Inferior parietal cortex (tissue), 1 donor: Measurements from ENCODE around the gene SLC26A8.
"Not testable (repeated sequence)": the region's sequence is repeated elsewhere in the genome, so short reads cannot be mapped to it uniquely, and the experiment has no call there.

Source experiments
- DNase-seq: peaks from one replicate; pipeline ENCODE4 v3.0.0-alpha.2; 2016; ENCODE audit errors: extremely low spot score

The SLC26A8 gene

DNA sequence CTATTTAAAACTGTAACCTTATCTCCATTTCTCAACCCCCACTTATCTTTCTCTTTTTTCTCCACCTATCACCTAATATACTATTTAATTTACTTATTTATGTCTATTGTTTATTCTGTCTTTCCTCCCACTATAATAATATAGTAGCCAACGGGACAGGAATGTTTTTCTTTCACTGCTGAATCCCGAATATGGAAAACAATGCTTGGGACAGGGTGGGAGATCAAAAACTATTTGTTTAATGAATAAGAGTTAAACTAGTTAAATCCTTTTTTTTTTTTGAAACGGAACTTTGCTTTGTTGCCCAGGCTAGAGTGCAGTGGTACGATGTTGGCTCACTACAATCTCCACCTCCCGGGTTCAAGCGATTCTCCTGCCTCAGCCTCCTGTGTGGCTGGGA, 109.9 kb downstream of the SLC26A8 start:
- DNase-seq = no peak

DNA sequence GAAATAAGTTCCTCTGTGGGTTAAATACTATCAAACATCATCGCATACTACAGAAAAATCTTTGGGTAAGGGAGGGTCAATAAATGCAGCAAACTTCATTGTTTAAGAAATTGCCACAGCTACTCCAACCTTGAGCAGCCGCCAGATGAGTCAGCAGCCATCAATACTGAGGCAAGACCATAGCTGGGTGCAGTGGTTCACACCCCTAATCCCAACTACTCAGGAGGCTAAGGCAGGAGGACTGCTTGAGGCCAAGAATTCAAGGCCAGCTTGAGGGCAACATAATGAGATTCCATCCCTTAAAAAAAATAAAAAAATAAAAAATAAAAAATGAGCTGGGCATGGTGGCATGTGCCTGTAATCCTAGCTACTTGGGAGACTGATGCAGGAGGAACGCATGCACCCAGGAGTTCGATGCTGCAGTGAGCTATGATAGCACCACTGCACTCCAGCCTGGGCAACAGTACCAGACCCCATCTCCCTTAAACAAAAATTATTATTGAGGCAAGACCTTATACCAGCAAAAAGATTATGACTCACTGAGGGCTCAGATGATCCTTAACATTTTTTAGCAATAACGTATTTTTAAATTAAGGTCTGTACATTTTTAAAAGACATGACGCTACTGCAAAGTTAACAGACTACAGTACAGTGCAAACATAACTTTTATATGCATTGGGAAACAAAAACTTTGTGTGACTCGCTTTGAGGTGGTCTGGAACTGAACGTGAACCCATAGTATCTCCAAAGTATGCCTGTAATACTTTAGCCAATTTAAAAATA, 112.4 kb downstream of the SLC26A8 start:
- no peak for DNase-seq

DNA sequence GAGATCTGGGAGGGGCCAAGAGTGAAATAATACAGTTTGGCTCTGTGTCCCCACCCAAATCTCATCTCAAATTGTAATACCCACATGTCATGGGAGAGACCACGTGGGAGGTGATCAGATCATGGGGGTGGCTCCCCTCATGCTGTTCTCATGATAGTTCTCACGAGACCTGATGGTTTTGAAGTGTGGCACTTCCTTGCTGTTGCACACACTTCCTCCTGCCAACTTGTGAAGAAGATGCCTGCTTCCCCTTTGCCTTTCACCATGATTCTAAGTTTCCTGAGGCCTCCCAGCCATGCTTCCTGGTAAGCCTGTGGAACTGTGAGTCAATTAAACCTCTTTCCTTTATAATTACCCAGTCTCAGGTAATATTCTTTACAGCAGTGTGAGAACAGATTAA, 114.9 kb downstream of the SLC26A8 start:
- DNase-seq = not testable (repeated sequence)

DNA sequence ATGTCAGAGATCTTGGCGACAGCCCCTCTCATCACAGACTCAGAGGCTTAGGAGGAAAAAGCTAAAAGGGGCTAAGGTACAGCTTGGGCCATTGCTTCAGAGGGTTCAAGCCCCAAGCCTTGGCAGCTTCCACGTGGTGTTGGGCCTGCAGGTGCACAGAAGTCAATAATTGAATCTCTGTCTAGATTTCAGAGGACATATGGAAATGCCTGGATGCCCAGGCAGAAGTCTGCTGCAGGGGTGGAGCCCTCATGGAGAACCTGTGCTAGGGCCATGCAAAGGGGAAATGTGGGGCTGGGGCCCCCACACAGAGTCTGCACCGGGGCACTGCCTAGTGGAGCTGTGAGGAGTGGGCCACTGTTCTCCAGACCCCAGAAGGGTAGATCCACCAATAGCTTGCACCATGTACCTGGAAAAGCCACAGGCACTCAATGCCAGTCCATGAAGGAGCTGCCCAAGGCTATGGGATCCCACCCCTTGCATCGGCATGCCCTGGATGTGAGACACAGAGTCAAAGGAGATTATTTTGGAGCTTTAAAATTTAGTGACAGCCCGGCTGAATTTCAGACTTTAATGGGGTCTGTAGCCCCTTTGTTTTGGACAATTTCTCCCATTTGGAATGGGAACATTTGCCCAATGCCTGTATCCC, 115.6 kb downstream of the SLC26A8 start:
- not testable (repeated sequence) for DNase-seq

DNA sequence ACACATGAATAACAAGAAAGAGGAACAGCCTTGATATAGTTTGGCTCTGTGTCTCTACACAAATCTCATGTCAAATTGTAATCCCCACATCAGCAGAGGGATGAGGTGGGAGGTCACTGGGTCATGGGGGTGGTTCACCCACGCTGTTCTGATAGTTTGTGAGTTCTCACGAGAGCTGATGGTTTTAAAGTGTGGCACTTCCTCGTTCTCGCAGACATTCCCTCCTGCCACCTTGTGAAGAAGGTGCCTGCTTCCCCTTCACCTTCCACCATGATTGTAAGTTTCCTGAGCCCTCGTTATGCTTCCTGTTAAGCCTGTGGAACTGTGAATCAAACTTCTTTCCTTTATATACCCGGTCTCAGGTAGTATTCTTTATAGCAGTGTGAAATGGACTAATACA, 116.7 kb downstream of the SLC26A8 start:
- DNase-seq = no peak

DNA sequence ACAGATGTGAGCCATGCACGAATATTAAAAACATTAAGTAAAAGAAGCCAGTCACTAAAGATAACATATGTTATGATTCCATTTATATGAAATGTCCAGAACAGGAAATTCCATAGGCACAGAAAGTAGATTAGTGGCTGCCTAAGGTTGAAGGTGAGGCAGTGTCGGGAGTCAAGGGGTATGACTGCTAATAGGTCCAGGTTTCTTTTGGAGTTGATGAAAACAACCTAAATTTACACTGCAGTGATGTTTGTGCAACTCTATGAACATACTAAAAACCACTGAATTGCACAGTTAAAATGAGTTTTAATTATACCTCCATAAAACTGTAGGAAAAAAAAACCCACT, 118.0 kb downstream of the SLC26A8 start:
- DNase-seq = no peak

DNA sequence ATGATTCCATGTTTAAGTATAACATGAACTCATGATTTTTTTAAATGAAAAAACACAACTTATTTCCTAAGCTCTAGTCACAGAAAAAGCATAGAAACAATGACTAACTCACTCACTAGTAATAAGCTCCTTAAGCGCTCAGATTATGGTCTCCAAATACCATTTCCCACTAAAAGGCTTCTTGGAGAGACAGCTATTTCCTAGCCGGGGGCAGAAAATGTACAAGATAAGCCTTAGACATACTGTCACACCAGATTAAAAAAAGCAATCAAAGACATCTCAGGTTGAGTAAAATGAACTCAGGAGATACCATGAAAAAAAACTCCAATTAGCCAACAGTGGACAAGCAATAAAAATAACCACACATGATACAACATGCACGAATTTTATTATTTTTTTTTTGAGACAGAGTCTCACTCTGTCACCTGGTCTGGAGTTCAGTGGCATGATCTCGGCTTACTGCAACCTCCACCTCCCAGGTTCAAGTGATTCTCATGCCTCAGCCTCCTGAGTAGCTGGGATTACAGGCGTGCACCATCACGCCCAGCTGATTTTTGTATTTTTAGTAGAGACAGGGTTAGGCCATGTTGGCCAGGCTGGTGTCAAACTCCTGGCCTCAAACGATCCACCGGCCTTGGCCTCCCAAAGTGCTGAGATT, 118.5 kb downstream of the SLC26A8 start:
- DNase-seq = no peak

DNA sequence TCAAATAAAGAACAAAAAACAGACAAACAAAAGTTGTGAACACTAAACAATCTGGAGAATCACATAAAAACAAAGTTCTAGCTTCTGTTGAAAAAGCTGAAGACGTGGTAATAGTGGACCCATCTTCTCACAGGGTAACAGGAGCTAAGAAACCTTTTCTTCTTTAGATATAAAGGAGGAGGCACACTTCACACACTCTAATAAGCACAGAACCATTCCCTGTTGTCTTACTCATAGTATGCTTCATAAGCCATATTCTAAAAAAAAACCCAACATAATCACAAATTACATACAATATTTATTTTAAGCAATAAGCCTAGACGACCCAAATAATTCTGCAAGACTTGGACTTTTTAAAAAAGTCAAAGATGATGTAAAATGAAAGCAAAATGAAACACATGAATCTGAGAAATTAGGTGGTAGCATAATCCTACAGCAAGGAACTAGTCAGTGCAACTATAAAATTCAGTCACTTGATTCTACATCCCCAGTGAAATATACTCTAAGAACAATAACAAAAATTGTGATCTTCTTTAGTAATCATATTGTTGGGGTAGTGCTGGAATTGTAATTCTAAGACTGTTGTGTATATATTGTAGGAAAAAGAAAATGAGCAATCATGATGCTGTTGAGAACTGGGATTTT, 119.2 kb downstream of the SLC26A8 start:
- DNase-seq = no peak

DNA sequence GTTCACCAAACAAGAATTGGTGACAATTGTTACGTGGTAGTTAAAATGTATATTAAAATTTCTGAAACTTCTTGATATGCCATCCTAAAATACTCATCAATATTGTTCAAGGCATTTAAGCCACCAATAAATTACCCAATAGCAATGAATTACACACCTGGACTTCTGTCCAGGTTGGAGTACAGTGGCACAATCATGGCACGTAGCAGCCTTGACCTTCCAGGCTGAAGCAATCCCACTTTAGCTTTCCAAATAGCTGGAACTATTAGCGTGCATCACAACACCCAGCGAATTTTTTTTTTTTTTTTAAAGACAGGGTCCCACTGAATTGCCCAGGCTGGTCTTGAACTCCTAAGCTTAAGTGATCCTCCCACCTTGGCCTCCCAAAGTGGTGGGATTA, 120.8 kb downstream of the SLC26A8 start:
- no peak for DNase-seq

DNA sequence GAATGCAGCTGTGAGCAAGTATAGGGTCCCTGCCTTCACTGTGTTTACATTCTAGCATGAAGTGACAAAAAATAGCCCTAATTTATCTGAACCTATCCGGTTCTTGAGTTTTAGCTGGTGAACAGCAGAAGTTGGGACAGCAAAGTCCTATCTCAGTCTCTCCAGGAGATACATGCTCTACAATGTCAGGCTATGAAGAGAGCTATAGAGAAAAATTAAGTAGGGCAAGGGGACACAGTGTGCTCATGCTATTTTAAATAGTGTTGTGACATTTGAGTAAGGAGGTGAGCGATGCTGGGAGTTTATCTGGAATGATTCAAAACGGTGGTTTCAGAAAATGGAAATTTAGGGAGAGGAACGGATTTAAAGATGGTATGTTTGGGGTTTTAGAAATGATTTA, 124.0 kb downstream of the SLC26A8 start:
- no peak for DNase-seq

DNA sequence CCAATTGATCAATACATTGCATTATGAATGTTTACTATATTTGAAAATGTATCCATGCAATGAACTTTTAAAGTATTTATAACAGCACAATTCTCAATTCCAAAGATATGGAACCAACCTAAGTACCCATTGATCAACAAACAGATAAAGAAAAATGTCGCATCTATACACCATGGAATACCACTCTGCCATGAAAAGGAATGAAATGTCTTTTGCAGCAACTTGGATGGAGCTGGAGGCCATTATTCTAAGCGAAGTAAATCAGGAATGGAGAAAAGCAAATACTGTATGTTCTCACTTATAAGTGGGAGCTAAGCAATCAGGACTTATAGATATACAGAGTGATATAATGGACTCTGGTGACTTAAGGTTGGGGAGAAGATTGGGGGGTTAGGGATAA, 126.4 kb downstream of the SLC26A8 start:
- no peak for DNase-seq

DNA sequence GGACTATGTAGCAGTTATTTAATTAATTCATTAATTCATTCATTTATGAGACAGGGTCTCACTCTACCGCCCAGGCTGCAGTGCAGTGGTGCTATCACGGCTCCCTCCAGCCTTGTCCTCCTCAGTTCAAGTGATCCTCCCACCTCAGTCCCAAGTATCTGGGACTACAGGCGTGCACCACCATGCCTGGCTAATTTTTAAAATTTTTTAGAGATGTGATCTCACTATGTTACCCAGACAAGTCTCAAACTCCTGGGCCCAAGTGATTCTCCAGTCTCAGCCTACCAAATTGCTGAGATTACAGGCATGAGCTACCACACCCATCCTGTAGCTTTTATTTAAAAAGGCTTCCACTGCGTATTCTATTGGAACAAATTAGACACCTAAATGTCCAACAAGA, 127.0 kb downstream of the SLC26A8 start:
- no peak for DNase-seq

DNA sequence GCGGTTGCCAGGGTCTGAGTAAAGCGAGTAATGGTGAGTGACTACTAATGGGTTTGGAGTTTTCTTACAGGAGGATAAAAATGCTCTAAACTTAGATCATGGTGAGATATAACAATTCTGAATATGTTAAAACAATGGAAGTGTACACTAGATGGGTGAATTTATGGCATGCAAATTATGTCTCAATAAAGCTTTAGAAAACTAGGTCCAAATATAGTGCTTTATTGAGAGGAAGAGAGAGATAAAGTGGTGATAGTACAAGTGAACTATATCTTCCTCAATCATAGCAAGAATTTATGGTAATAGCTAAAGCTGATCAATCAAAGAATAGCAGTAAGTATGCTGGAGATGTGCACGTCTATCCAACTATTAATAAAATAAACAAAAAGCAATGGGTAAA, 127.4 kb downstream of the SLC26A8 start:
- DNase-seq = no peak

DNA sequence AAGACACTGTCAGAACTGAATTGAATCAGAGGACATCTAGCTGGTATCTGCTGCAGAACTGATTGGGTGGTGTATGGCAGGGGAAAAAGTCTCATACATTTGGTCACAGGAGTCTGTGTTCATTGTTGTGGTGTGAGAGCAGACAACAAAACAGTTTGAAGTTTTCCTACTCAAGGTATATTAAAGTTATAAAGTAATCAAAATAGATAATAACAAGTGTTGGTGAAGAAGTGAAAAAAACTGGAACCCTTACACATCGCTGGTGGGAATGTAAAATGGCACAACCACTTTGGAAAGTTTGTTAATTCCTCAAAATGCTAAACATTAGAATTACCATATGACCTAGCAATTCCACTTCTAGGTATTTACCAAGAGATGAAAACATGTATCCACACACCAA, 128.2 kb downstream of the SLC26A8 start:
- DNase-seq = no peak

DNA sequence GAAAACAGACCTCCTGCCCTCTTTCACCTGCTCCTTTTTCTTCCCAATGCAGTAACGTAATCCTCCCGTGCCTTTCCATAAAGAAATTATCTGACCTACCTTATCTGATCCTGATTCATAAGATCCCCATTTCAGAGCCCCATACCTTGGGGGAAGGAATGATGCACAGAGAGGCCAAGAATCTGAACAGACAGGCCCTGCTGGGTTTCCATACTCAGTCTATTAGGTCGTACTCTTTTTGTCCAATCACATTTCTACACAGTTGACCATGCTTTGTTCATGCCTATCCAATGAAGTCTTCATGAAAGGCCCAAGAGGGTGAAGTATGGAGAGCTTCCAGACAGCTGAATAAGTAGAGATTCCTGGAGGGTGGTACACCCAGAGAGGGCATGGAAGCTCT, 128.9 kb downstream of the SLC26A8 start:
- no peak for DNase-seq

DNA sequence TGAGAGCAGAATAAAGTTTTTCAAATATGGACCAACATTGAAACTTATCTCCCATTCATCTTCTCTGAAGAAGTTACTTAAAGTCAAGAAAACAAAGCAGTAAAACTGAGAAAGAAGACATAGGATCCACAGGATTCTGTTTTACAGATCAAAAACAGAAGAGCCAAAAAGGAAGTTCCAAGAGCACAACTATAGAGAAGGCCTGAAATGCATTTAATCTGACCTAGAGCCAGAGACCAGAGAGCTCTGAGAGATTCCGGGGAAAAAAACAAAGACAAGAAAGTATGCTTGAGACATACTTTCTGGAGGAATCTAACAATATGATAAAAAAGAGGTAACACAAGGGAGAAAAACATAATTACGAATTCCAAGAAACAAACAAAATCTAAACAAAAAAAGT, 129.7 kb downstream of the SLC26A8 start:
- no peak for DNase-seq
